ENCODE results near the gene MYH7B.

The MYH7B gene

GRCh38 chr20:34974246-34974645, 18.6 kb downstream of the MYH7B start:
- H3K4me3 ChIP-seq (ENCODE audit: low read depth, low read length) = no peak overlapping the region
- POLR2A ChIA-PET = no interaction called here
- CTCF ChIA-PET = interaction anchor here (1.1 to 2.2 kb wide), 2 partner anchors 18 to 100 kb away, joined by 3 to 5 read pairs; partner anchors contain the start of genes GSS and MYH7B
- TF ChIP-seq CTCF (IDR thresholded peaks at IDR 0.05; ENCODE audit: insufficient read depth, low read length, missing control alignments) = no peak
- DNase-seq (ENCODE audit: low read depth, low spot score) = no peak

GRCh38 chr20:34976286-34976685, 20.6 kb downstream of the MYH7B start:
- ChIA-PET POLR2A (no interaction called here), CTCF (interaction anchor here (0.7 kb wide), 1 partner anchor 102 kb away, joined by 3 read pairs; no protein-coding TSS in a partner anchor)
- TF ChIP-seq CTCF (IDR thresholded peaks at IDR 0.05; ENCODE audit: insufficient read depth, low read length, missing control alignments) = no peak
- H3K4me3 ChIP-seq (ENCODE audit: low read depth, low read length) = no peak overlapping the region
- DNase-seq (ENCODE audit: low read depth, low spot score) = no peak

DNA sequence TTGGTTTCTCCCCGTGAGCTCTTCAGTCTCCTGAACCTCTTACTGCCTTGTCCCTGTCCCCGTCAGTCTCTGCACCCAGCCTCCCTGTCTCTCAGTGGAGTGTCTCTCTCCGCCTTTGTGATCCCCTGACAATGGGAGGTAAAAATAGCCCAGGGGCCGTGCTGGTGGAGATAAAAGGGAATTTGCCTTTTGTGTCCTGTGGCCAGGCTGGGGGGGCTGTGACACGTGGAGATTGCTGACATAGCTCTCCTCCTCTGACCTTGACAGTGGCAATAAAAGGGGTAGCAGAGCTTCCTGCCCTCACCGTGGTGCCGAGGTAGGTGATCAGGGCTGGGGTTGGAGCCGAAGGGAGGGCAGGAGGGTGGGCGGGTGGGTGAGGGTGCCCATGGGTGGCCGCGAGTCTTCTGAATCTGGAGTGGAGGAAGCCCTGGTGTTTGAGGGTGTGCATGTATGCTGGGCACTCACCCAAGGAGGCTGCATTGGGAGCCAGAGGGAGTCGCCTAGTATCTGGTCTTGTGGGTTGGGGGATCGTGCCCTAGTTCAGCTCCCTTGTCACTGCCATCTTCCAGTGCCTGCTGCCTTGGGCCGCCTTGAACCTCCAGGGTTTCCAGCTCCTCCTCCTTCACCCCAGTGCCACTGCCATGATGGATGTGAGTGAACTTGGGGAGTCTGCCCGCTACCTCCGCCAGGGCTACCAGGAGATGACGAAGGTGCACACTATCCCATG, 21.9 kb downstream of the MYH7B start:
- CTCF ChIA-PET = interaction anchor here (0.7 to 0.9 kb wide), 2 partner anchors 102 to 103 kb away, joined by 3 read pairs; no protein-coding TSS in a partner anchor
- H3K4me3 ChIP-seq (ENCODE audit: low read depth, low read length) = no peak overlapping the region
- POLR2A ChIA-PET = no interaction called here
- TF ChIP-seq CTCF (IDR thresholded peaks at IDR 0.05; ENCODE audit: insufficient read depth, low read length, missing control alignments) = no peak
- no peak for DNase-seq (ENCODE audit: low read depth, low spot score)

GRCh38 chr20:34978092-34978744, 22.6 kb downstream of the MYH7B start:
- ChIA-PET CTCF (interaction anchor here (0.9 to 1.3 kb wide), 2 partner anchors 103 to 104 kb away, joined by 3 to 6 read pairs; no protein-coding TSS in a partner anchor), POLR2A (no interaction called here)
- no peak for TF ChIP-seq CTCF (IDR thresholded peaks at IDR 0.05; ENCODE audit: insufficient read depth, low read length, missing control alignments)
- H3K4me3 ChIP-seq (ENCODE audit: low read depth, low read length) = no peak overlapping the region
- DNase-seq (ENCODE audit: low read depth, low spot score) = no peak

GRCh38 chr20:34979366-34980153, 23.9 kb downstream of the MYH7B start:
- no peak for TF ChIP-seq CTCF (IDR thresholded peaks at IDR 0.05; ENCODE audit: insufficient read depth, low read length, missing control alignments)
- no peak overlapping the region for H3K4me3 ChIP-seq (ENCODE audit: low read depth, low read length)
- ChIA-PET POLR2A (no interaction called here), CTCF (interaction anchor here (1.1 to 1.3 kb wide), 2 partner anchors 106 to 144 kb away, joined by 3 to 6 read pairs; no protein-coding TSS in a partner anchor)
- no peak for DNase-seq (ENCODE audit: low read depth, low spot score)

All from AG04449 (cell line).